H9 (cell line): ENCODE measurements around the gene PAGE4. TPM values are rescaled to one million over a fixed set of nuclear protein-coding genes. Genes with fewer than 3 reads are reported as not detected.

Source experiments
- DNase-seq: peaks from one replicate; pipeline ENCODE4 v3.0.0-alpha.2; 2017
- H2AFZ ChIP-seq: one replicate; pipeline ENCODE4 v1.6.1; 2013; ENCODE audit warnings: mild to moderate bottlenecking, low read length, control low read depth, moderate library complexity
- H2AK5ac ChIP-seq: 2 replicates; pipeline ENCODE4 v1.6.1; 2013; ENCODE audit warnings: low read length, control low read depth, mixed read lengths; ENCODE audit not compliant: insufficient read length
- H2BK120ac ChIP-seq: one replicate; pipeline ENCODE4 v1.6.1; 2013; ENCODE audit warnings: low read depth, mild to moderate bottlenecking, low read length, control low read depth, inconsistent platforms; ENCODE audit not compliant: poor library complexity, severe bottlenecking
- H2BK12ac ChIP-seq: 2 replicates; pipeline ENCODE4 v1.6.1; 2013; ENCODE audit warnings: low read length, control low read depth, mixed read lengths, low read depth; ENCODE audit not compliant: insufficient read length
- H2BK15ac ChIP-seq: 2 replicates; pipeline ENCODE4 v1.6.1; 2013; ENCODE audit warnings: low read depth, low read length, control low read depth
- H2BK20ac ChIP-seq: one replicate; pipeline ENCODE4 v1.6.1; 2013; ENCODE audit warnings: low read depth, mild to moderate bottlenecking, low read length, control low read depth, inconsistent platforms; ENCODE audit not compliant: poor library complexity, severe bottlenecking
- H2BK5ac ChIP-seq: 2 replicates; pipeline ENCODE4 v1.6.1; 2013; ENCODE audit warnings: low read length, control low read depth, mixed read lengths; ENCODE audit not compliant: insufficient read length
- H3K14ac ChIP-seq: 2 replicates; pipeline ENCODE4 v1.6.1; 2013; ENCODE audit warnings: low read length, control low read depth; ENCODE audit not compliant: insufficient read depth
- H3K18ac ChIP-seq: 2 replicates; pipeline ENCODE4 v1.6.1; 2013; ENCODE audit warnings: low read depth, mild to moderate bottlenecking, mixed read lengths, low read length, control low read depth; ENCODE audit not compliant: insufficient read length
- H3K23ac ChIP-seq: 2 replicates; pipeline ENCODE4 v1.6.1; 2013; ENCODE audit warnings: low read length, control low read depth, mixed read lengths, low read depth; ENCODE audit not compliant: insufficient read length
- H3K23me2 ChIP-seq: 2 replicates; pipeline ENCODE4 v1.6.1; 2013; ENCODE audit warnings: low read depth, mild to moderate bottlenecking, mixed read lengths, low read length, control low read depth; ENCODE audit not compliant: insufficient read length, poor library complexity, severe bottlenecking
- H3K27ac ChIP-seq: 2 replicates; pipeline ENCODE4 v1.5.1; 2013; ENCODE audit warnings: low read length, control low read depth, mixed read lengths, low read depth; ENCODE audit not compliant: insufficient read length
- H3K27me3 ChIP-seq: 2 replicates; pipeline ENCODE4 v1.6.1; 2013; ENCODE audit warnings: low read length, control low read depth, inconsistent platforms; ENCODE audit not compliant: insufficient read depth
- H3K4ac ChIP-seq: 2 replicates; pipeline ENCODE4 v1.6.1; 2013; ENCODE audit warnings: low read depth, mild to moderate bottlenecking, control low read depth, inconsistent platforms, low read length, moderate library complexity
- H3K4me1 ChIP-seq: 2 replicates; pipeline ENCODE4 v1.6.1; 2013; ENCODE audit warnings: low read length, control low read depth, inconsistent platforms; ENCODE audit not compliant: insufficient read depth
- H3K4me2 ChIP-seq: 2 replicates; pipeline ENCODE4 v1.6.1; 2013; ENCODE audit warnings: low read length, control low read depth, mixed read lengths; ENCODE audit not compliant: insufficient read length, insufficient read depth
- H3K56ac ChIP-seq: 2 replicates; pipeline ENCODE4 v1.6.1; 2013; ENCODE audit warnings: low read depth, mild to moderate bottlenecking, mixed read lengths, low read length, control low read depth; ENCODE audit not compliant: insufficient read length
- H3K79me1 ChIP-seq: 2 replicates; pipeline ENCODE4 v1.6.1; 2013; ENCODE audit warnings: low read depth, mild to moderate bottlenecking, moderate library complexity, low read length, control low read depth, inconsistent platforms; ENCODE audit not compliant: insufficient read depth, poor library complexity, severe bottlenecking
- H3K79me2 ChIP-seq: 2 replicates; pipeline ENCODE4 v1.6.1; 2013; ENCODE audit warnings: low read length, control low read depth, inconsistent platforms; ENCODE audit not compliant: insufficient read depth
- H3K9ac ChIP-seq: 2 replicates; pipeline ENCODE4 v1.6.1; 2013; ENCODE audit warnings: low read length, control low read depth, mixed read lengths; ENCODE audit not compliant: insufficient read length; ENCODE audit errors: extremely low read depth
- H3K9me3 ChIP-seq: one replicate; pipeline ENCODE4 v1.6.1; 2013; ENCODE audit warnings: low read depth, low read length, inconsistent platforms; ENCODE audit not compliant: control insufficient read depth
- H3T11ph ChIP-seq: one replicate; pipeline ENCODE4 v1.6.1; 2013; ENCODE audit warnings: mild to moderate bottlenecking, low read length, control low read depth, inconsistent platforms
- H4K20me1 ChIP-seq: one replicate; pipeline ENCODE4 v1.6.1; 2013; ENCODE audit not compliant: control insufficient read depth, insufficient read length, insufficient read depth
- H4K5ac ChIP-seq: 2 replicates; pipeline ENCODE4 v1.6.1; 2013; ENCODE audit warnings: low read depth, mild to moderate bottlenecking, mixed read lengths, low read length, control low read depth; ENCODE audit not compliant: insufficient read length
- H4K8ac ChIP-seq: replicated peaks from 2 replicates; pipeline ENCODE4 v1.6.1; 2013; ENCODE audit warnings: low read length, control low read depth, mixed read lengths, low read depth; ENCODE audit not compliant: insufficient read length
- H4K91ac ChIP-seq: 2 replicates; pipeline ENCODE4 v1.6.1; 2013; ENCODE audit warnings: low read depth, mild to moderate bottlenecking, moderate library complexity, mixed read lengths, low read length, control low read depth; ENCODE audit not compliant: insufficient read length
- H3K27ac Mint-ChIP-seq, 3 experiments: 2 replicates in 2 of 3; 3 replicates in 1 of 3; pipeline ENCODE4 v1.8.0; 2020 to 2021; ENCODE audit warnings: mixed read lengths in 3 of 3, mild to moderate bottlenecking in 1 of 3, moderate library complexity in 1 of 3
- H3K27me3 Mint-ChIP-seq: 2 replicates; pipeline ENCODE4 v1.8.0; 2021; ENCODE audit warnings: low read depth, mild to moderate bottlenecking, moderate library complexity, mixed read lengths
- H3K36me3 Mint-ChIP-seq, 3 experiments: 2 replicates in 2 of 3; 3 replicates in 1 of 3; pipeline ENCODE4 v1.8.0; 2020 to 2021; ENCODE audit warnings: low read depth in 3 of 3, mixed read lengths in 3 of 3; ENCODE audit not compliant: insufficient read depth in 1 of 3
- H3K4me1 Mint-ChIP-seq, 2 experiments: 2 replicates each; pipeline ENCODE4 v1.8.0; 2020; ENCODE audit warnings: mixed read lengths in 2 of 2
- H3K4me3 Mint-ChIP-seq, 2 experiments: 2 replicates in 1 of 2; 3 replicates in 1 of 2; pipeline ENCODE4 v1.8.0; 2020 to 2021; ENCODE audit warnings: mild to moderate bottlenecking in 2 of 2, mixed read lengths in 2 of 2, moderate library complexity in 1 of 2
- H3K9me3 Mint-ChIP-seq, 2 experiments: 2 replicates in 1 of 2; 3 replicates in 1 of 2; pipeline ENCODE4 v1.8.0; 2020; ENCODE audit warnings: mild to moderate bottlenecking in 2 of 2, mixed read lengths in 2 of 2, moderate library complexity in 1 of 2
- CTCF ChIP-seq: fragments of 200-600 bp; sonication (generic); conservative IDR thresholded peaks from 3 replicates; pipeline ENCODE4 v1.8.0; 2021; ENCODE audit warnings: antibody characterized with exemption, mild to moderate bottlenecking
- WGBS: extraction: QIAGEN DNeasy Blood & Tissue Kit; methylation state at CpG from one replicate; pipeline ENCODE4 v1.1.7; 2013; ENCODE audit warnings: missing lambda C conversion rate, low lambda C conversion rate, mixed read lengths; ENCODE audit not compliant: insufficient read length; ENCODE audit errors: extremely low coverage; 5-methylcytosine and 5-hydroxymethylcytosine counted together
- total RNA-seq: library from RNA; stranded (reverse); gene quantifications from 2 replicates; pipeline ENCODE4 v1.2.1, GENCODE V29; 2021

The PAGE4 gene
- total RNA-seq, 1 experiment from 2014 or later: 0.57 TPM

- H3K36me3 Mint-ChIP-seq: no peaks in the 10 kb centered on the region
- TF ChIP-seq CTCF: no peak
- Histone ChIP-seq H3T11ph (no peak overlapping the region), H3K4ac (no peak overlapping the region), H2AK5ac (no peak overlapping the region), H2AFZ (no peak overlapping the region), H3K9ac (no peak overlapping the region), H3K79me2 (no peaks in the 10 kb centered on the region), H4K5ac (no peak overlapping the region), H3K18ac (no peak overlapping the region), H3K4me2 (no peak overlapping the region), H3K79me1 (no peaks in the 10 kb centered on the region), H4K91ac (no peak overlapping the region), H4K8ac (no peak overlapping the region), H4K20me1 (no peaks in the 10 kb centered on the region), H3K27me3 (no peaks in the 10 kb centered on the region), H2BK20ac (no peak overlapping the region), H2BK120ac (no peak overlapping the region), H3K23me2 (no peaks in the 10 kb centered on the region), H3K14ac (no peak overlapping the region), H2BK5ac (no peak overlapping the region), H2BK15ac (no peak overlapping the region), H3K4me1 (no peaks in the 10 kb centered on the region), H3K56ac (no peak overlapping the region), H3K27ac (no peak overlapping the region), H2BK12ac (no peak overlapping the region), H3K9me3 (peaks cover 39% of the 10 kb centered on the region), H3K23ac (no peak overlapping the region)
- no peaks in the 10 kb centered on the region for H3K4me1 Mint-ChIP-seq
- no CpG with 5 or more reads among the region's 2 CpGs for WGBS
- no peak overlapping the region for H3K27ac Mint-ChIP-seq
- peaks cover 2% of the 10 kb centered on the region for H3K27me3 Mint-ChIP-seq
- H3K4me3 Mint-ChIP-seq: no peak overlapping the region
- peaks cover 50 to 60% of the 10 kb centered on the region in 2 experiments for H3K9me3 Mint-ChIP-seq
- no peak for DNase-seq
Measured at GRCh38 chrX:49858341-49858740, 29.2 kb downstream of the PAGE4 start.
